Ureter (tissue), 1 donor: Measurements from ENCODE around the gene NEGR1. TPM values are rescaled to one million over a fixed set of nuclear protein-coding genes. Genes with fewer than 3 reads are reported as not detected.

Source experiments
- DNase-seq: peaks from one replicate; pipeline ENCODE4 v3.0.0-alpha.2; 2020; ENCODE audit warnings: low spot score
- total RNA-seq: library from RNA; stranded (reverse); gene quantifications from one replicate; pipeline ENCODE4 v1.2.4, GENCODE V29; 2023
- donor health status: DM: yes; HTN: yes; CAD: no.

The NEGR1 gene
- total RNA-seq, 1 donor from 2014 or later = 10.0 TPM

DNA sequence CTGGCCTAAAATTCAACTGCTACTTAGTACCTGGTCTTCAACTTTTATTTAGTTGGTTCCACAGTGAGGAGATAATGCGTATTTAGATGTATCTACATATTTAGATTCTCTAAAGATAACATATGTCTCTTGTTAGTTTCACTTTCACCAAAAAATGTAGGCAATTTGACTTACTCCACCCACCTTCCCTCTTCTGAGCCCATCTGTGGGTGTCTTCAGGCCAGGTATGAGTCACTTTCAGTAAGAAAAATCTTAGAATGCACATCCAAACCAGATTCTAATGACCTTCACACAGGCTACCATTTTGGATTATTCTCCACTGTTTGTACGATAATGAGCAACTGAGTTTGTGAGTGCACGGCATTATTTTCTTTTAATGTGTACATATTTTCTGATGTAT is 501.7 kb downstream of the NEGR1 start:
- no peak for DNase-seq

DNA sequence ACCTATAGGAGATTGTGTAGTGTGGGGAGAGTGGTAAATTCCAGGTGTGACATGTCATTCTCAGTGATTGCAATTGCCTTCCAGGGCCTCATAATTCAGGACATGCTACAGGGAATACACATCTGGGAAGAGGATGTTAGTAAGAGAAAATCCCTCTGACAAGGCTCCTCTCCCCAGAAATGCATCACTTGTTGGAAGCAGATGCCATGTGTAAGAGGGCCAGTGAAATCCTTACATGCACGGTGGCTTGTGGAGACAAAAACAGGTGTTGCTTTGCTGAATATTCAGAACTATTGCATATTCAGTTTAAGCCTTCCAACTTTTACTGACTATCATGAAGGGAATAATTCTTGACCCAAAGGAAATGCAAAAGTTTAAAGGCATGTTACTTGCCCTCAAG is 503.4 kb downstream of the NEGR1 start:
- DNase-seq = no peak

DNA sequence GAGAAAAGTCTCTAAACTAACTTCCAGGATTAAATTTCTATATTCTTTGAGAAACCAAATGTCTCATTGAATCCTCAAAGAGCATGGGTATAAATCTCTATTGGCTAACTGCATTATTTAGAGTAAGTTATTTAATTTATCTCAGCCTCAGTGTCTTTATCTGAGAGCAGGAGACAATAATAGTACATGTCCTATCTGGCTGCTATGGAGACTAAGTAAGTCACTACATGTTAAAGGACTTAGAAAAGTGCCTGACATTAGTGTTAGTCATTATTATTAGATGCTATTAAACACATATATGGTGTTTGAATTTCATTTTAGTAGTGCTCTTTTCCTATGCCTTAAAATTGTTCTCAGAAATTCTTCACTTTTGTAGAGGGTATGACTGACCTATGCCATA is 505.2 kb downstream of the NEGR1 start:
- no peak for DNase-seq

DNA sequence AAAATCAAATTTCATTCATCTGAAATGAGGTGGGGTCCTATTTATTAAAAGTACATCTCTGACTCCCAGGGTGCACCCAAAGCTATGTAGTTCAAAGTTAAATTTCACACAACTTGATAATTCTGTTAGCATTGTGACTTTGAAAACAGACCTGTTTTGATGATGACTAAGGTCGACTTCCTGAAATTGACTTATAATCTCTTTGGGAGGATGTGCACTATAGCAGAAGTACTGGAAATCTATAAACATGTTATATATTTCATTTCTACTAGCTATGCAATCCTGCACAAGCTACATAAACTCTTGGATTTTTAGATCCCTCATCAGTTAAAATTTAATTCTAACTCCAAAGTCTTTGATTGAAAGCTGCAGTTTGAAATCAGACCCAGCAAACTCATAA is 507.6 kb downstream of the NEGR1 start:
- DNase-seq = no peak

DNA sequence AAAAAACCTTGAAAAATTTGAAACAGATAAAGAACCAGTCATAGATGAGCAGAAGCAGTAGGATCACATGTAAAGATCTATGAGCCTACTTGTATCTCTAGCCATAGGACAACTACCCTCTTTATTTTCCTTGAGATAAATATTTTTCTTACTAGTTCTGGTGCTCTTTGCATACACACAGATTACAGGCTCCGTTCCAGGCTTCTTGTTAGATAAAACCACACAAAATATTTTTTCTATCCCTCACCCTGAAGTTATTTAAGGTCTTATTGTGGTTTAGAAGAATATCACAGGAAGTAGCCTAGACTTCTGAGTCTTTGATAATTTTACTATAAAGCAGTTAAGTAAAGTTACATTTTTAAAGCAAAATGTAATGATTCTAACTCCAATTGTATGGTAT is 512.2 kb downstream of the NEGR1 start:
- DNase-seq = no peak

DNA sequence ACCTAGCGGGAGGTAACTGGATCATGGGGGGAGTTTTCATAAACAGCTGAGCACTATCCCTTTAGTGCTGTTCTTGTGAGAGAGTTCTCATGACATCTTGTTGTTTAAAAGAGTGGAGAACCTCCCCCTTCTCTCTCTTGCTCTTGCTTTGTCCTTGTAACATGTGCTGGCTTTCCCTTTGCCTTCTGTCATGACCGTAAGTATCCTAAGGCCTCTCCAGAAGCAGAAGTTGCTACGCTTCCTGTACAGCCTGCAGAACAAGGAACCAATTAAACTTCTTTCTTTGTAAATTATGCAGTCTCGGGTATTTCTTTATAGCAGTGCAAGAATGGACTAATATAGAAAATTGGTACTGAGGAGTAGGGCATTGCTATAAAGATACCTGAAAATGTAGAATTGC is 515.6 kb downstream of the NEGR1 start:
- no peak for DNase-seq

DNA sequence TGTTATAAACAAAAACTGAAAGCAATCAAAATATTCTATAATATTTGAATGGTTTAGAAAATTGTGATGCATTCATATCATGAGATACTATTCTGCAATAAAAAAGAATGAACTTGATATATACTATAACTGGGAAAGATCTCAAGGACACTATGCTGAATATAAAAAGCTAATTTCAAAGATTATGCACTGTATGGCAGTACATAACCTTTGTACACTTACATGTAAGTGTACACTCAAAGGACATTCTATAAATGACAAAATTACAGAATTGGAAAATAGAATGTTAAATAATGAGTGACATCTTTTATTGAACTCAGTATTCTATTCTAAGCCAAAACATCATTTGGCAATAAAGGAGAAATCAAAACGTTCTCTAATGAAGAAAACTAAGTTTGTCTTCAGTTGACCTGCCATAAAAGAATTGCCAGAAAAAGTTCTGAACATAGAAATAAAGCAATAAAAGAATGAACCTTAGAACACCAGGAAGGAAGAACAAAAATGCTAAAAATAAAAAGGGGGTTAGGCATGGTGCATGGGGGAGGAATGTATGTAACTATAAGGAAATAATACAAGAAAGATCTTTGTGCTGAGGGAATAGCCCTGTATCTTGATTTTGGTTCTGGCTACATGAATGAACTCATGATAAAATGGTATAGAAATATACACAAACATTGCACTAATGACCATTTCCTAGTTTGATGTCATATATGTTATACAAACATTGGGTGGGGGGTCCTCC is 519.7 kb downstream of the NEGR1 start:
- no peak for DNase-seq

DNA sequence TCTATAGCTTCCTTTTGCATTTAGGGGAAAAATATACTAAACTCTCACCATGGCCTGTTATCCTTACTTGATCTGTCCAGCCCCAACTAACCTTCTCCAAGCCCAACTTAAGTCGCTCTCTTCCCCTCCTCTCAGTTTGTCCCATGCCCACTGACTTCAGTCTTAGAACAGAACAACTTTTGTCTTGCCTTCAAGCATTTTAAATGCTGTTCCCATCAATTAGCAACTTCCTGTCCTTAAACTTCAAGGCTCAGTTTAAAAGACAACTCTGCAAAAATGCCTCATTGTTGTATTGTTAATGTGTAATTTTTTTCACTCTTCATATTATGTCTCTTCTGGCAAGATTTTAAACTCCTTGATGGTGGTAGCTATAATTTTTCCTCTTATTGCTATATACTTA is 526.9 kb downstream of the NEGR1 start:
- no peak for DNase-seq

DNA sequence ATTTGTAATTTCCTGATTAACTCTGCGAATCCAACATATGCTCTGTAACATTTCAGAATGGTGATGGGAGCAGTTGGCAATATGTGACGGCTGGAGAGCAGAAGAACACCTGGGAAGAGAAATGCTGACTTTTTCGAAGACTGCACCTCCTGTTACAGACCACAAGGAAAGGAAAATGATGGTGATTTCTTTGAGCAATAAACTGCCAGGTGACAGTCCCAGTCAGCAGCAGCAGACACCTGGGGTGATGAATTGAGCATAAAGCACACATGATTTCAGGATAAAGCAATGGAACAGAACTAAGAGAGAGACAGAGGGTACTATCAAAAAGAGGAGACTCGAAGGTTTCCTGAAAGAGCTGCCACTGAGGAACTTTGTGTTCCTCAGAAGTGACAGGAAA is 528.6 kb downstream of the NEGR1 start:
- DNase-seq = no peak

DNA sequence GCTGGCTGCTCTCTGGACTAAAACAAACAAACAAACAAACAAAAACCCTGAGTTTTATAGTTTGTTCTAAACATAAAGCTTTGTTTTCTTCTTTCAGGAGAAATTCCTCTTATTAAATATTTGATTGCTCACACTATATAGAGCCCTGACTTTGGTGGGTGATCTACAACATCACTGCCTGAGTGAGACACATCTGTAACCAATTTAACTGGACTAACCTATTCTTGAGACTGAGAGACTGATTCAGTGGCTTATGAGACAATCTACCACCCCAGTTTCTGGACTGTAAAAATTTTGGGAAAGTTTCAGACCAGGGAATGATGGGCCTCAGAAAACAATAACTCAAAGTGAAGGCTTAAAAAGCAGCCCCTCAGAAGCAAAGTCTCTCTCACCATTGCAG is 537.0 kb downstream of the NEGR1 start:
- DNase-seq = no peak

DNA sequence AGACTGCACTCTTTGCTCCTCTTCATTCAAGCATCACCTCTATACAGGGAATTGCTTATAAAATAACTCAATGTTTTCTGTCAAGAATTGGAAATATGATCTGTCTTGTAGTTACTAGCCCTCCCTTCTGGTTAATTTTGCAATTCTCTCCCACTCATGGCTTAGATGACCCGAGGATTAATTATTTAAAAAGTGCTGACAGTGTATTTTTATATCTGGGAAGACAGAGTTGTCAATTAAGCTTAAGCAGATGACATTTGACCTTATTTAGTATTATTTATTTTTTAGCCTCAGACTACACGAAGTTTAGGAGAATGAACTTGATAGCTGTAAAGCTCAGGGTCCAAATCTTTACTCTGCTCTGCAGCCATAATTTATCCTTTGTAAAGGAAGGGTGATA is 538.5 kb downstream of the NEGR1 start:
- DNase-seq = no peak

DNA sequence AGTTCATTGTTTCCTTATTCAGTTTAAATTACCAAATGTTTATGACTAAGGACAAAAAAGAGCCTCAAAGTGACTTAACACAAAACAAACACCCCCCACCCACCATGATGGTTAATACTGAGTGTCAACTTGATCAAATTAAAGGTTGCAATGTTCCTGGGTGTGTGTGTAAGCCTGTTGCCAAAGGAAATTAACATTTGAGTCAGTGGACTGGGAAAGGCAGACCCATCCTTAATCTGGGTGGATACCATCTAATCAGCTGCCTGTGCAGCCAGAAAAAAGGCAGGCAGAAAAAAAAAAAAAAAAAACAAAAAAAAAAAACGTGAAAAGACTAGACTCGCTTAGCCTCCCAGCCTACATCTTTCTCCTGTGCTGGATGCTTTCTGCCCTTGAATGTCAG is 543.4 kb downstream of the NEGR1 start:
- no peak for DNase-seq

DNA sequence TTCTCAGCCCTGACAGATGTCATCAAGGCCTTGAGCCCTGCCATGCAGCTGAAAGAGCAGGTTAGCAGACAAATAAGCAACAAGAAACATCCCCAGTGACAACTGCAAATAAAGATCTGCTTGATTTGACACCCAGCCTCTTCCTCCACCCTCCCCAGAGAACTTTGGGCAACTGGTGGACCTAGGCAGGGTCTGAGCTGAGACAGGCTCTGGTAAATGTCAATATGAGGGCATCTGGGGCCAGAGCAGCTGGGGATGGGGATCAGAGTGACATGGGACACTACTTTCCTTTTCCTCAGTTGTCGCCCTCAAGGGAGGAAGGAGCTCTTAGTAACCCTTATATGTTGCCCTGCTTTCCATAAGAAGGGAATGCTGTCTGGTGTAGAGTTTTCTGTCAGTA is 544.1 kb downstream of the NEGR1 start:
- no peak for DNase-seq

DNA sequence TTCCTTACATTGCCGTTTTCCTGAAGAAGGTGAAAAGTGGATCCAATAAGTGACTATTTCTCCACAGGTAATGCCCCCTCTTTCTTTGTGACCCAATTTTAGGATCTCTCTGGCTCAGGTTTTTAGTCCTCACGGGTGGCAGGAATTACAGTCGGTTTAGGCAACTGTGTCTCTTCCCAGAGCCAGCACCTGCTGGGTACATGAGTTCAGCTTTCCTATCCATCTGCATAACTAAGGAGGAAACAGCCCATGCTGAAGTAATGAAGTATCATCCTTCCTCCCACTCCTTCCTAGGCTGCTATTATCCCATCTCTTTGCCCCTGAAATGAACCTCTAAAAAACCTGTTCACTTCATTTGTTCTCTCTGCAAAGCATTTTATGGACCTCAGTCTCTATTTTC is 544.6 kb downstream of the NEGR1 start:
- DNase-seq = no peak

DNA sequence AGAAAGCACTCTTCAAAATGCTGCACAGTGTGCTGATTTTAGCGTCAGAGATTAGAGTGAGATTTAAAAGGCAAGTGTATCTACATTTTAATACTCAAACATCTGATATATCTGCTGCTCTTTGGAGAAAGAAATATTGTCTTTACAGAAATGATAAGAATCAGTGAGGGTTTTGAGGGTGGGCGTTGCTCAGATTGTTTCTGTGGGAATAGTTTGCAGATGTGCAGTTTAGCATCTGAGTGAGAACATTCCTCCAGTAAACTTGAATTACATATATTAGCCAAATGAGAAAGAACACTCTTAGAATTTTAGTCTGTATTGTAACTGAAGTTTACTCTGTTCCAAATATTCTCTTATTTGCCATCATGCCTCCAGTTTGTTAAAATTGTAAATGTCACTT is 549.2 kb downstream of the NEGR1 start:
- DNase-seq = no peak

DNA sequence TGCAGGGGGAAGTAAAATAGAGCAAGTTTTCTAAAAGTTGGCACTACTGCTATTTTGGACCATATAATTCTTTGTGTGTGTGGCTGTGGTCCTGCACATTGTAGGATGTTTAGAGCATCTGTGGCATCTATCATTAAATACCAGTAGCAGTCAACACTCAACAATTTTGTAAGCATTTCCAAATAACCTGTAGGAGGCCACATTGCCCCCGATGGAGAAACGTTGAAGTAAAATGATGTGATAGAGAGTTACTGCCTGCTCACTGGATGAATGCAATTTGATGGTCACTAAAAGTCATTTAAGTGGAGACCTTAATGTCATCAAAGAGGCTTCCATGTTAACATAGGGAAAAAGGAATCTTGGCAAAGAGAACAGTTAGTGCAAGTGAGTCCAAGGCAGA is 560.8 kb downstream of the NEGR1 start:
- no peak for DNase-seq

DNA sequence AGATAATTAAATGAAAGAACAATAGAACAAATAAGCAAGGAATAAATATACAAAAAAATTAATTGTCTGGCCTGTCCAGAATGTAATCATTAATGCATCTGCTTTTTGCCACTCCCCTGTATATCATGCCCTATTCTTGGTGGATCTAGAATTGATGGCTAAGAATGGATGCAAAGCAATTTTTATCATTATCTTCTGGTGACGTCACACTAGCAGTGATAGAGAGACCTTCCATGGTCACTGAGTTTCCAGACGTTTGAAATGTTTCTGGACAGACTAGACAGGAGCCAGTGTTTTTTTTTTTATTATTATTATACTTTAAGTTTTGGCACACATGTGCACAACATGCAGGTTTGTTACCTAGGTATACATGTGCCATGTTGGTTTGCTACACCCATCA is 563.0 kb downstream of the NEGR1 start:
- no peak for DNase-seq

DNA sequence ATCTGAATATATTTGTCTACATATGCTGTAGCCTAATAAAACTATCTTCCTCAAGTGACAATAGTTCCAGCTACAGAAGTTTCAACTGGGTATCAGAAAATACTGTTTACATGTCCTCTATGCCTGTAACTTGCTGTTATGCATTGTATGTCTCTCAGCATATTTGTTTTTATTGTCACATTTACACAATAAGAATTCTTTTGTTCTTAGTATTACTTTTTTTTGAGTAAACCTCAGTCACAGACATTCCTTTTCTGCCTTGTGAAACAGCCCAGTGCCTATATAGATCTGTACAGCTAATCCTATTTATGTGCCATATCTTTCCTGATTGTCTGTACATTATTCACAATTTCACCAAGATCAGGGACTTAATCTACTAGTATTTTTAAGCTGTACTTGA is 565.2 kb downstream of the NEGR1 start:
- DNase-seq = no peak

DNA sequence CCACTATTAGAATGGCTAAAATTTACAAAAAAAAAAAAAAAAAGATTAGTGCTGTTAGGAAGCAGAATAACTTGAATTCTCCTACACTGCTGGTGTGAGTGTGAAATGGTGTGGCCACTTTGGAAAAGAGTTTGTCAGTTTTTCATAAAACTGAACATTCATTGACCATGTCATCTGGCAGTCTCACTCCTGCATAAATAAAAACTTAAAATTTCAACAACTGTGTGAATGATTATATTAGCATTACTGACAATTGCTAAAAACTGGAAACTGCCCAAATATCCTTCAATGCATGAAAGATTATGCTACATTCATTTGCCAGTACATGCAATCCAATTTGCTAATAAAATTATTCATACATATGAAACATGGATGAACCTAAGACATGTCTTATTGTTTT is 570.9 kb downstream of the NEGR1 start:
- no peak for DNase-seq

DNA sequence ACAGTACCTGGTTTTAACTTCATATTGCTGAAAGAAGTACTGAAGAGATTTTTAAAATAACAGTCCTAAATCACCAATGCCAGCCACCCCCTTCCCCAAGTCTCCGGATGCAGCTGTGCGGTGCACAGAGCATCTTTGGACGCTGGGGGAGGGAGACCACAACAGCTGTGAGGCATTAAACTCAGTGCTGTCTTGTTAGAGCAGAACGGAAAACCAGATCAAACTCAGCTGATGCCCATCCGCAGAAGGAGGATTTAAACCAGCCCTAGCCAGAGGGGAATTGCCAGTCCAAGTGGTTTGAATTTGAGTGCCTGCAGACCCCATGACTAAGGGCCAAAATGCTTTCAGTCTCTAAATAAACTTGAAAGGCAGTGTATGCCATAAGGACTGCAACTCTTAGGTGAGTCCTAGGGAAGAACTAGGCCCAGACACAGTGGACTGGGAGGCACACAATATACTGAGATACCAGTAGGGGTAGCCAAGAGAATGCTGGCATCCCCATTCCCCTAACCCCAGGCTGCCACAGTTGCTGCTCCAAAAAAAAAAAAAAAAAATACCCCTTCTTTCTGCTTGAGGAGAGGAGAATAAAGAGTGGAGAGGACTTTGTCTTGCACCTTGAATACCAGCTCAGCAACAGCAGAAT is 576.2 kb downstream of the NEGR1 start:
- DNase-seq = no peak

DNA sequence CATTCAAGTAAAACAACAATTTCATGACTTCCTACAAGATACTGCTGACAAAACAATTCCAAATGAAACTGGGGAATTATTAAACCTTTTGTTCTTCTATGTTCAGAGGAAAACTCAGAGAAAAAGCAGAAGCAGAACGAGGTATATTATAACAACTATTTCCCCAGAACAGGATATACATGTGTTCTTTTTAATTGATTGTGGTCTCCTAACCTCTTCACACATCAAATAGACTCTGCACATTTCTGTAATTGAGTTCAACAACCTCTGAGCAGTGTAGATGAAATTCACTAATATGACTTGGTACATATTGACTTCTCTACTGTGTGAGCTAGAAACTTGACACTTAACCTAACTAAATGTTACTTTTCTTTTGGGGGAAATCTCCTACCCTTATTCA is 584.2 kb downstream of the NEGR1 start:
- no peak for DNase-seq

DNA sequence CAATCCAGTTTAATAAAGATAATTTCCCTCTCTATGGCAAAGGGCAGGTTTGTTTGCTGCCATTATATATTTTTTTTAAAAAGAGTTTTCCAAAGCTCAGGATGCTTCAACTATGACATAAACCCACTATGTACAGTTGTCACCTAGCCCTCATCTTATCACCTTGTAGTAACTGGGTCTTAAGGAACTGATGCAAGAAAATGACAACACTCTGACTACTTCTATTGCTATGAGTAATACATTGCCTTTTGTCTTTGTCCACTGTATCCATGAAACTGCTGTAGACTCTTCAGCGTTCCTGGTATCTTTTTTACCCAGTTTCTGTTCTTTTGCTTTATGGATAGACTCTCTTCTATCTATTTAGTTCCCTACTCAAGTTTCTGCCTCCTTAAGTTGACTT is 586.5 kb downstream of the NEGR1 start:
- no peak for DNase-seq

DNA sequence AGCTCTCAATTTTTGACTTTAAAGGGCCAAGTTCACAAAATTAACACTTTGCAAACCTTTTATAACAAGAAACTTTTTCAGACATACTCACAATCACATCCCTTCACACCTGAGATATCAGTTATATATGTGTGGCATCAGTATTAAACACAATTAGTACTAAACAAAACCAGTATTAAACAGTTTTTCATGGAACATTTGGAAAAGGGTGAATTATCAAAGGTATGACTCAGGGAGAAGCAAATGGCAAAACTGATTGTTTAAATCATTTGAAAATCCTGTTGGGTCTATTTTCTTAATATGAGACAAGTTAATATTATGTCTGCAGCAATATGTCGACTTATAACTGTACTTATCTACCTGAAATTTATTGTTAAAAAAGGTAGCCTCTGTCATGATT is 587.3 kb downstream of the NEGR1 start:
- DNase-seq = no peak

DNA sequence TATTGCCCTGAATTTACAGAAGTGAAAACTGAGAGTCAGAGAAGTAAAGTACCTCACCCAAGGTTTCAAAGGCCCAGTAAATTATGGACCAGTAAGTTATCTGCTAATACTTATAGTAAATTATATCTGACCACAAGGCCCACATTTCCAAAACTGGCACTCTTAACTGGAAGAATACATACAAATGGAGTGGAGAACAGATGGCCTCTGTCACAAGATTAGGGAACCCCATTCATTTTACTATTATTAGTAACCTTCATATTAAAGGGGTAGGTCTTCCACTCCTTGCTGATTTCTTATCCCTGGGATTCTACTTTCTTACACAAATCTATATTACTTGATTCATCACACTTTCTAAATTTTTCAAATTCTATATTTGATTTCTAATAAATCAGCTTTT is 588.8 kb downstream of the NEGR1 start:
- DNase-seq = no peak
